ENCODE results near the gene DNAJC15.

DNAJC15 gene

DNA sequence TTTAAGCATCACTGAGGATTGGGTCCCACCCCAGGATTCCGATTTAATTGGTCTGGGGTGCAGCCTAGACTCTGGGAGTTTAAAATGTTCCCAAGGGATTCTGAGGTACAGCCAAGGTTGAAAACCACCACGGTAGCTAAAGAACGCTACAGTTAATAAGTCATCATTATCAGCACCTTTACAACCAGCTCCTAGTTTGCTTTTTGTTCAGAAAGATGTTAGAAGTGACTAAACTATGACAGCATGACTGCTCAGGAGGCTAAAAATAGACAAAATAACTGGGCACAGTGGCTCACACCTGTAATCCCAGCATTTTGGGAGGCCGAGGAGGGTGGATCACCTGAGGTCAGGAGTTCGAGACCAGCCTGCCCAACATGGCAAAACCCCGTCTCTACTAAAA is 19.7 kb upstream of the DNAJC15 start:
- Histone ChIP-seq H4K20me1 (ENCODE audit: insufficient read depth, low read length, poor library complexity, severe bottlenecking) (no peaks in the 10 kb centered on the region), H3K9ac (ENCODE audit: low read depth, low read length, poor library complexity, severe bottlenecking) (no peak overlapping the region), H3K9me3 (ENCODE audit: insufficient read depth, low read depth, low read length) (no peaks in the 10 kb centered on the region), H3K9me2 (replicated peaks; ENCODE audit: low read depth, low read length) (no peaks in the 10 kb centered on the region), H3K4me3 (ENCODE audit: low read length, poor library complexity, severe bottlenecking) (no peak overlapping the region), H3F3A (ENCODE audit: low read depth) (no peaks in the 10 kb centered on the region), H3K79me2 (ENCODE audit: insufficient read depth, low read length) (no peaks in the 10 kb centered on the region), H3K4me1 (ENCODE audit: insufficient read depth, low read length, poor library complexity, severe bottlenecking) (no peaks in the 10 kb centered on the region), H2AFZ (ENCODE audit: low read length) (no peak overlapping the region), H3K27me3 (ENCODE audit: insufficient read depth, low read length, poor library complexity, severe bottlenecking) (no peaks in the 10 kb centered on the region), H3K36me3 (ENCODE audit: insufficient read depth, low read length) (no peaks in the 10 kb centered on the region), H3K4me2 (ENCODE audit: low read depth, low read length, poor library complexity, severe bottlenecking) (no peak overlapping the region)
- TF ChIP-seq, protein P1, sequence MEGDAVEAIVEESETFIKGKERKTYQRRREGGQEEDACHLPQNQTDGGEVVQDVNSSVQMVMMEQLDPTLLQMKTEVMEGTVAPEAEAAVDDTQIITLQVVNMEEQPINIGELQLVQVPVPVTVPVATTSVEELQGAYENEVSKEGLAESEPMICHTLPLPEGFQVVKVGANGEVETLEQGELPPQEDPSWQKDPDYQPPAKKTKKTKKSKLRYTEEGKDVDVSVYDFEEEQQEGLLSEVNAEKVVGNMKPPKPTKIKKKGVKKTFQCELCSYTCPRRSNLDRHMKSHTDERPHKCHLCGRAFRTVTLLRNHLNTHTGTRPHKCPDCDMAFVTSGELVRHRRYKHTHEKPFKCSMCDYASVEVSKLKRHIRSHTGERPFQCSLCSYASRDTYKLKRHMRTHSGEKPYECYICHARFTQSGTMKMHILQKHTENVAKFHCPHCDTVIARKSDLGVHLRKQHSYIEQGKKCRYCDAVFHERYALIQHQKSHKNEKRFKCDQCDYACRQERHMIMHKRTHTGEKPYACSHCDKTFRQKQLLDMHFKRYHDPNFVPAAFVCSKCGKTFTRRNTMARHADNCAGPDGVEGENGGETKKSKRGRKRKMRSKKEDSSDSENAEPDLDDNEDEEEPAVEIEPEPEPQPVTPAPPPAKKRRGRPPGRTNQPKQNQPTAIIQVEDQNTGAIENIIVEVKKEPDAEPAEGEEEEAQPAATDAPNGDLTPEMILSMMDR (conservative IDR thresholded peaks at IDR 0.05; ENCODE audit: low read length), result no peak
- TF ChIP-seq EZH2phosphoT487 (IDR thresholded peaks at IDR 0.05; ENCODE audit: borderline replicate concordance), result no peak

GRCh38 chr13:43005460-43006236 is 17.7 kb upstream of the DNAJC15 start:
- no peaks in the 10 kb centered on the region for H3K9me3 ChIP-seq (ENCODE audit: insufficient read depth, low read depth, low read length)
- H3K4me2 ChIP-seq (ENCODE audit: low read depth, low read length, poor library complexity, severe bottlenecking), result no peak overlapping the region
- H3K9ac ChIP-seq (ENCODE audit: low read depth, low read length, poor library complexity, severe bottlenecking), result no peak overlapping the region
- H3K9me2 ChIP-seq (replicated peaks; ENCODE audit: low read depth, low read length), result no peaks in the 10 kb centered on the region
- no peak overlapping the region for H2AFZ ChIP-seq (ENCODE audit: low read length)
- no peaks in the 10 kb centered on the region for H3F3A ChIP-seq (ENCODE audit: low read depth)
- no peaks in the 10 kb centered on the region for H4K20me1 ChIP-seq (ENCODE audit: insufficient read depth, low read length, poor library complexity, severe bottlenecking)
- H3K4me1 ChIP-seq (ENCODE audit: insufficient read depth, low read length, poor library complexity, severe bottlenecking), result no peaks in the 10 kb centered on the region
- H3K36me3 ChIP-seq (ENCODE audit: insufficient read depth, low read length), result no peaks in the 10 kb centered on the region
- no peak overlapping the region for H3K4me3 ChIP-seq (ENCODE audit: low read length, poor library complexity, severe bottlenecking)
- TF ChIP-seq, protein P1 (conservative IDR thresholded peaks at IDR 0.05; ENCODE audit: low read length), result no peak
- TF ChIP-seq EZH2phosphoT487 (IDR thresholded peaks at IDR 0.05; ENCODE audit: borderline replicate concordance), result no peak
- H3K79me2 ChIP-seq (ENCODE audit: insufficient read depth, low read length), result no peaks in the 10 kb centered on the region
- no peaks in the 10 kb centered on the region for H3K27me3 ChIP-seq (ENCODE audit: insufficient read depth, low read length, poor library complexity, severe bottlenecking)

- Histone ChIP-seq H2AFZ (ENCODE audit: low read length) (no peak overlapping the region), H3K27me3 (ENCODE audit: insufficient read depth, low read length, poor library complexity, severe bottlenecking) (no peaks in the 10 kb centered on the region), H3F3A (ENCODE audit: low read depth) (no peaks in the 10 kb centered on the region), H4K20me1 (ENCODE audit: insufficient read depth, low read length, poor library complexity, severe bottlenecking) (no peaks in the 10 kb centered on the region), H3K9me2 (replicated peaks; ENCODE audit: low read depth, low read length) (no peaks in the 10 kb centered on the region), H3K9me3 (ENCODE audit: insufficient read depth, low read depth, low read length) (no peaks in the 10 kb centered on the region), H3K36me3 (ENCODE audit: insufficient read depth, low read length) (no peaks in the 10 kb centered on the region), H3K9ac (ENCODE audit: low read depth, low read length, poor library complexity, severe bottlenecking) (no peak overlapping the region), H3K4me3 (ENCODE audit: low read length, poor library complexity, severe bottlenecking) (no peak overlapping the region), H3K4me2 (ENCODE audit: low read depth, low read length, poor library complexity, severe bottlenecking) (no peak overlapping the region), H3K79me2 (ENCODE audit: insufficient read depth, low read length) (no peaks in the 10 kb centered on the region), H3K4me1 (ENCODE audit: insufficient read depth, low read length, poor library complexity, severe bottlenecking) (no peaks in the 10 kb centered on the region)
- TF ChIP-seq, protein P1 (conservative IDR thresholded peaks at IDR 0.05; ENCODE audit: low read length), result no peak
- no peak for TF ChIP-seq EZH2phosphoT487 (IDR thresholded peaks at IDR 0.05; ENCODE audit: borderline replicate concordance)
Observed at GRCh38 chr13:43006893-43007631, 16.3 kb upstream of the DNAJC15 start.

Data from Loucy (cell line).